GM12892 (cell line): ENCODE results near the gene KCNH1.
"Not testable (repeated sequence)": the region's sequence is repeated elsewhere in the genome, so short reads cannot be mapped to it uniquely, and the experiment has no call there.

ENCODE experiments used
- DNase-seq: peaks from one replicate; pipeline ENCODE4 v3.0.0; 2011; ENCODE audit not compliant: insufficient read length
- FAIRE-seq: peaks from 2 replicates; lab custom pipeline; 2011; peaks lifted over from hg19 to GRCh38; lab: Jason Lieb, UNC
- POLR2A ChIP-seq: IDR thresholded peaks from 2 replicates; pipeline ENCODE4 v1.6.1; 2011; ENCODE audit warnings: low read depth, low read length, control low read depth
- POLR2AphosphoS5 ChIP-seq: IDR thresholded peaks from 2 replicates; pipeline ENCODE4 v1.6.1; 2011; ENCODE audit warnings: low read depth, low read length, control low read depth
- TAF1 ChIP-seq: IDR thresholded peaks from 2 replicates; pipeline ENCODE4 v1.6.1; 2011; ENCODE audit warnings: low read depth, mild to moderate bottlenecking, control low read depth, low read length, borderline replicate concordance

Gene KCNH1

GRCh38 chr1:211035821-211036380 lies 98.0 kb downstream of the KCNH1 start:
- DNase-seq (no peak), FAIRE-seq (no peak)
- TF ChIP-seq POLR2AphosphoS5 (no peak), POLR2A (no peak)

GRCh38 chr1:211033921-211034525 lies 99.9 kb downstream of the KCNH1 start:
- no peak for FAIRE-seq
- TF ChIP-seq POLR2A = no peak
- no peak for TF ChIP-seq POLR2AphosphoS5
- no peak for TF ChIP-seq TAF1
- DNase-seq = no peak

DNA sequence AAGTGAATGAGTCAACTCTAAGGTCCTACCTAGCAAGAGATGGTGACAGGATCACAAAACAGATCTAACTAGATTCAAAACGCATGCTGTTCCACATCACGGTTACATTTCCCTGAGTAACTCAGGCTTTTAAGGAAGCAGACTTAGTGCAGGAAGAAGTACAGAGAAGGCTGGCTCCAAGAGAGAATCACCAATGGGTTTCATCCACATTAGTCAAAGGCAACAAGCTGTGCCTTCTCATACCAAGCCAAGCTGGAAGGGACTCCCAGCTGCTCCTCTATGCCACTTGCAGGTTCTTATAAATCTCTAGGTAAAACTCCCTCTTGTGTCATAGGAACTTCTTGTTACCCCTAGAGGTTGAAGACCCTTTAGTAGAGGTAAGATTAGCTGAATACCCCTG lies 109.0 kb downstream of the KCNH1 start:
- FAIRE-seq (no peak), DNase-seq (no peak)
- TF ChIP-seq TAF1 = no peak
- no peak for TF ChIP-seq POLR2A
- TF ChIP-seq POLR2AphosphoS5 = no peak

DNA sequence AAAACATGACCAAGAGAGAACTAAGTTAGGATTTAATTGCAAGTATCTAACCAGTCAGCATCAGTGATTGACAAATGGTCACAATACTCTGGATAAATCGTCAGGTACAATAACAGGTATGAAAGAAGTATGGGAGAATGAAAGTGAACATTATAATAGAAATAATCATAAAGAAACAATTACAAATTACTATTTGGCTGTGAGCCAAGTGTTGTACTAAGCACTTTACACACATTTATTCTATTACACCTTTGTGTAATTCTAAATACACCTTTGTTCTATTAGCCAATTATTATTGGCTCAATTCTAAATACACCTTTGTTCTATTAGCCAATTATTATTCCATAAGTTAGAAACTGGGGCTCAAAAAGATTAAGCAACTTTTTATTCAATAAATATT lies 114.7 kb downstream of the KCNH1 start:
- TF ChIP-seq POLR2A = no peak
- TF ChIP-seq POLR2AphosphoS5 = no peak
- no peak for TF ChIP-seq TAF1
- DNase-seq (no peak), FAIRE-seq (no peak)

DNA sequence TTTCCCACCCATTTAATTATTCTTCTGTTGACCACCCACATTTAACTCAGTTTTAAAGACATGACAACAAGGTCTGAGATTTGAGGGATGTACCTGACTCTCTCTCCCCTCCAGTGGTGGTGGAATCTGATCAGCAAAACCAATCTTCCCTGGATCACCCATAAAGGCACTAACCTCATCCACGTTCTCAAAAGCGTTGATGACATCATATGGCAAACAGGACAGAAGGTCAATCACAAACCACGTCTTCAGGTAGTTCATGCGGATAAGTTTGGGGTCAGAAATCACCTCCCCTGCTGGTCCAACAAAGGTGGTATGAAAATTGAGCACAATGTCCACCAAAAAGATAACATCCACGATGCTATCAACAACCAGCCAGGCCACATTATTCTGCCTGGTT lies 115.3 kb downstream of the KCNH1 start:
- TF ChIP-seq POLR2AphosphoS5 = no peak
- no peak for TF ChIP-seq POLR2A
- TF ChIP-seq TAF1 = no peak
- DNase-seq (no peak), FAIRE-seq (no peak)

DNA sequence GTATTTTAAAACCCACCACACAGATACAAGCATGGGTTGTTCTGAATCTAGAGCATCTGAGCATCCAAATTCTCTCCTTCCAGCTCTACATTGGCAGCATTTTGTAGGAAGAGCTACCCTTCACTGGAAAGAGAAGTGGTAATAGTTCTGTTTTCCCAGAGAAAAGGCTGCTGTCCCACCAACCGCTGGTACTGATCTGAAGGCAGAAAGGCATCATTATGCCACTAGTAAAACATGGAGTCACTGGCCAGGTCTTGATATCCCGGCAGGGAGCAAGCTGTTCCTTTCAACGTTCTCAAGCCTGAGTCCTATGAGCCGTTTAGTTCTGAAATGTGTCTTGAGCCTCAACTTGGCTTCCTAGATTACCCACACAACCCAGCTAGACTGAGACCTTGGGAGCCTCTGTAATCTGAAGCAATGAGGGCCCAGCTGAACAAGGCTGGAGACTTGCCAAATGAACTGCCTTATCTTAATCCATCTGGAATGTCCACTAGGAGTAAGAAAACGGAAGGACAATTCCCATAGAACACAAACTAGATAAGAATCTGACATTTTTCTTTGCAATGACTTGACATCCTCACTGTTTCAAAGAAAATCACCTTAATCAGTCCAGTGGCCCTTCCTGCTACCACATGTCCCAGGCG lies 116.8 kb downstream of the KCNH1 start:
- FAIRE-seq (no peak), DNase-seq (no peak)
- TF ChIP-seq POLR2A (no peak), POLR2AphosphoS5 (no peak), TAF1 (no peak)

- TF ChIP-seq POLR2AphosphoS5 = no peak
- no peak for TF ChIP-seq TAF1
- no peak for TF ChIP-seq POLR2A
- DNase-seq = no peak
- no peak for FAIRE-seq
These were observed 119.7 kb downstream of the KCNH1 start for GRCh38 chr1:211014275-211014674.

- no peak for FAIRE-seq
- no peak for TF ChIP-seq POLR2AphosphoS5
- TF ChIP-seq TAF1 = no peak
- TF ChIP-seq POLR2A = no peak
- no peak for DNase-seq
These were observed 120.4 kb downstream of the KCNH1 start for GRCh38 chr1:211013346-211014240.

DNA sequence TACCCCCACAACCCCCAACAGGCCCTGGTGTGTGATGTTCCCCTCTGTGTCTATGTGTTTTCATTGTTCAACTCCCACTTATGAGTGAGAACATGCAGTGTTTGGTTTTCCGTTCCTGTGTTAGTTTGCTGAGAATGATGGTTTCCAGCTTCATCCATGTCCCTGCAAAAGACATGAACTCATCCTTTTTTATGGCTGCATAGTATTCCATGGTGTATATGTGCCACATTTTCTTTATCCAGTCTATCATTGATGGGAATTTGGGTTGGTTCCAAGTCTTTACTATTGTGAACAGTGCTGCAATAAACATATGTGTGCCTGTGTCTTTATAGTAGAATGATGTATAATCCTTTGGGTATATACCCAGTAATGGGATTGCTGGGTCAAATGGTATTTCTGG lies 122.8 kb downstream of the KCNH1 start:
- DNase-seq, FAIRE-seq: not testable (repeated sequence)

DNA sequence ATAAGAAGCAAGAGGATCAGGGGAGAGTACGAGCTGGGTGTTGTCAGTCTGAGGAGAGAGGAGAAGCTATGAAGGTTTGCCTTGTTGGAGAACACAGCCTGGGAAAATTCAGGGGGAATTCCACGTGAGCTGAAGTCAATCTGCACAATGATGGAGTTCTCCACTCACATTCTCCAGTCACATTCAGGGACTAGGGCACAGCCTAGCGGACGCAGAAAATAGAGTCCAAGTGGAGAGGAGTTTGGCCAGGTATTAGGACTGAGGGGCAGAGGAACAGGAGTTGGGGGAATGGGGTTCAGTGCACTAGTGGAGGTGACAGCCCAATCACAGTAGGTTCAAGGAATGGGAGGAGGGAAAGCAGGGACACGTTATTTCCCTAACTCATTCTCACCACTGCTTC lies 124.0 kb downstream of the KCNH1 start:
- TF ChIP-seq POLR2A = no peak
- TF ChIP-seq POLR2AphosphoS5 = no peak
- TF ChIP-seq TAF1 = no peak
- FAIRE-seq (no peak), DNase-seq (no peak)

GRCh38 chr1:211007830-211008229 lies 126.1 kb downstream of the KCNH1 start:
- DNase-seq = no peak
- no peak for FAIRE-seq
- TF ChIP-seq TAF1 (no peak), POLR2AphosphoS5 (no peak), POLR2A (no peak)

DNA sequence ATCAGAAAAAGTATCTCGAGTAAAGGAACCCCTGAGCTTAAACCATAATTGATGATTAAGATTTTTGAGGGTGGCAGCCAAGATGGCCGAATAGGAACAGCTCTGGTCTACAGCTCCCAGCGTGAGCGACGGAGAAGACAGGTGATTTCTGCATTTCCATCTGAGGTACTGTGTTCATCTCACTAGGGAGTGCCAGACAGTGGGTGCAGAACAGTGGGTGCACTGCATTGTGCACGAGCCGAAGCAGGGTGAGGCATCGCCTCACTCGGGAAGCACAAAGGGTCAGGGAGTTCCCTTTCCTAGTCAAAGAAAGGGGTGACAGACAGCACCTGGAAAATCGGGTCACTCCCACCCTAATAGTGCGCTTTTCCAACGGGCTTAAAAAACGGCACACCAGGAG lies 138.0 kb downstream of the KCNH1 start:
- not testable (repeated sequence) for FAIRE-seq, DNase-seq
